ENCODE measurements around the gene ZFPM1.

Gene ZFPM1

DNA sequence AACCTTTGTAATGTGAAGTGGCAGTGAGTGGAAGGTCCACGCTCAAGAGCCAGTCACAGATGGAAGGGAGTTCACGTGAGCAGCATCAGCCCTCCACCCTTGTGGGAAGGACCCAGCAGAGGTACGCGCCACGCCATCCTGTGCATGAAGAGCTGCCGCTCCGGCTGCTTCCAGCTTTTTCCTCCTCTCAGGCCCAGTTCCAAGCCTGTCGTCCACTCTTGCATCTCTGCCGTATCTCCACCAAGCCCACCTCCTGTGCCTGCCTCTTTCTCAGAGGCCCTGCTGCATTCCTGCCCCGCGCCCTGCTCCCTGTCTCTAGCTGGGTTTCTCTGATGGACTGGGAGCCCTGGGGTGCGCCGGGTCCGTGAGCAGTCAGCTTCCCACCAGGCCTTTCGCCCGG lies 127.3 kb downstream of the ZFPM1 start:
- DNase-seq (ENCODE audit: extremely low spot score) = no peak
- TF ChIP-seq, protein P1, sequence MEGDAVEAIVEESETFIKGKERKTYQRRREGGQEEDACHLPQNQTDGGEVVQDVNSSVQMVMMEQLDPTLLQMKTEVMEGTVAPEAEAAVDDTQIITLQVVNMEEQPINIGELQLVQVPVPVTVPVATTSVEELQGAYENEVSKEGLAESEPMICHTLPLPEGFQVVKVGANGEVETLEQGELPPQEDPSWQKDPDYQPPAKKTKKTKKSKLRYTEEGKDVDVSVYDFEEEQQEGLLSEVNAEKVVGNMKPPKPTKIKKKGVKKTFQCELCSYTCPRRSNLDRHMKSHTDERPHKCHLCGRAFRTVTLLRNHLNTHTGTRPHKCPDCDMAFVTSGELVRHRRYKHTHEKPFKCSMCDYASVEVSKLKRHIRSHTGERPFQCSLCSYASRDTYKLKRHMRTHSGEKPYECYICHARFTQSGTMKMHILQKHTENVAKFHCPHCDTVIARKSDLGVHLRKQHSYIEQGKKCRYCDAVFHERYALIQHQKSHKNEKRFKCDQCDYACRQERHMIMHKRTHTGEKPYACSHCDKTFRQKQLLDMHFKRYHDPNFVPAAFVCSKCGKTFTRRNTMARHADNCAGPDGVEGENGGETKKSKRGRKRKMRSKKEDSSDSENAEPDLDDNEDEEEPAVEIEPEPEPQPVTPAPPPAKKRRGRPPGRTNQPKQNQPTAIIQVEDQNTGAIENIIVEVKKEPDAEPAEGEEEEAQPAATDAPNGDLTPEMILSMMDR (IDR thresholded peaks at IDR 0.05; ENCODE audit: control extremely low read depth, extremely low read depth, low read depth, missing control alignments) = no peak
- POLR2A ChIA-PET = no interaction called here
- CTCF ChIA-PET = no interaction called here

DNA sequence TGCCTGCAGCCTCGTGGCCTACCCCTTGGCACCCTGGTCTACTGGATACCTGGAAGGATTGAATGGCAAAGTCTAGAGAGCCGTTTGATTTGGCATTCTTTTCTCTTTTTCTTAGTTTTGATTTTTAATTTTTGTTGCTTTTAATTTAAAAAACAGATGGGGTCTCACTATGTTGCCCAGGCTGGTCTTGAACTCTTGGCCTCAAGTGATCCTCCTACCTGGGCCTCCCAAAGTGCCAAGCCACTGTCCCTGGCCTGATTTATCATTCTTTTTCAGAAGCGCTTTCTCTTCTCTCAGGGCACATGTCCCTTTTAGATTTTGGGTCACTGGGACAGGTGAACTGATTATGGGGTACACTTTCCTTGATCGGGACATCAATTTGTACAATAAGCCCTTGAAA lies 128.0 kb downstream of the ZFPM1 start:
- TF ChIP-seq, protein P1 (IDR thresholded peaks at IDR 0.05; ENCODE audit: control extremely low read depth, extremely low read depth, low read depth, missing control alignments) = no peak
- CTCF ChIA-PET = no interaction called here
- POLR2A ChIA-PET = interaction anchor here (1.8 kb wide), 1 partner anchor 11 kb away, joined by 9 read pairs; the partner anchor contains the start of gene ZC3H18
- DNase-seq (ENCODE audit: extremely low spot score) = no peak

DNA sequence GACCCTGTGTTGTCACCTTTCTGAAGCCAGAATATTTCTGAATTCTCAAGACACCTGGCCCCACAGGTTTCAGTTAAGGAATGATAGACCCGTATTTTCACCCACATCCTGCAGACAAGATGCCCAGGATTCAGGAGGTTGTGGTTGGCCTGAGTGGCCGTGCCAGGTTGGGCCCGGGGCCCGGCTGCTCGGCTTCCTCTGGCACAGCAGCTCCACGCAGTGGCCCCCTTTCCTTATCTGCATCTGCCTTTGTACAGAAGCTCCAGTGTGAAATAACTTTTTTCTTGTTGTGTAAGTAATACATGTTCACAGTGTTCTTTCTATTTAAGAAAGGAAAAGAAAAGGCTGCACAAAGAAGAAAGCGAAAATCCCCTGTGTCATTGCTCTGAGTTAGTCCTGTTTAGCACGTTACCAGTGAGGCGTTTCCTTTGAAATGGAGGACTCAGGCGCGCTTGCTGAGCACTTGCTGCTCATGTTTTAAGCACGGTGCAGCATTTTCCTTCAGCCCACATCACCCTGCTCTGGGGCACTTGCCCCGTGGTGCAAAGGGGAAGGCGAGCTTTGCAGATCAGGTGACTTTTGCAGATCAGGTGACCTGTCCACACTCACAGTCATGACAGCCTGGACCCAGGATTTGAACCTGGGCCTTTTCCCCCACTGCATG lies 130.0 kb downstream of the ZFPM1 start:
- TF ChIP-seq, protein P1 (IDR thresholded peaks at IDR 0.05; ENCODE audit: control extremely low read depth, extremely low read depth, low read depth, missing control alignments) = no peak
- CTCF ChIA-PET = interaction anchor here (1.3 kb wide), 2 partner anchors 11 to 37 kb away, joined by 3 to 5 read pairs; no protein-coding TSS in a partner anchor
- no peak for DNase-seq (ENCODE audit: extremely low spot score)
- POLR2A ChIA-PET = interaction anchor here (1.8 kb wide), 1 partner anchor 13 kb away, joined by 9 read pairs; the partner anchor contains the start of gene ZC3H18

DNA sequence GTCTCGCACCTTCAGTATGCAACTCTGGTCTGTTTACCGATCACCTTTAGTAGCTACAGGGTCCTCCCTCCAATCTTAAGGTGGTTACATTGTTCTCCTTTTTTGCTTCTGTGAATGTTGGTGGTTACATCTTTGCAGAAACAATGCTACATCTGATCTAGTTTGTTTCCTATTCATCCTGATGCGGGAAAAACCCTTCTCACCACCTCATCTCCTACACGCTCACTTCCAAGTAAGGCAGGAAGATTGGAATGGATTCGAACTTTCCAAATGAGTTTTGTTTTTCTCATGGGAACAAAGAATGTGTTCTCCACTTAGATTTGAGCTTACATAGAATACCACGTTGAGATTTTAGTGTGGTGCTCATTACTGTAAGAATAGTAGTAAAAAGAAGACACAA lies 131.6 kb downstream of the ZFPM1 start:
- CTCF ChIA-PET = no interaction called here
- DNase-seq (ENCODE audit: extremely low spot score) = no peak
- POLR2A ChIA-PET = no interaction called here
- TF ChIP-seq, protein P1 (IDR thresholded peaks at IDR 0.05; ENCODE audit: control extremely low read depth, extremely low read depth, low read depth, missing control alignments) = no peak

DNA sequence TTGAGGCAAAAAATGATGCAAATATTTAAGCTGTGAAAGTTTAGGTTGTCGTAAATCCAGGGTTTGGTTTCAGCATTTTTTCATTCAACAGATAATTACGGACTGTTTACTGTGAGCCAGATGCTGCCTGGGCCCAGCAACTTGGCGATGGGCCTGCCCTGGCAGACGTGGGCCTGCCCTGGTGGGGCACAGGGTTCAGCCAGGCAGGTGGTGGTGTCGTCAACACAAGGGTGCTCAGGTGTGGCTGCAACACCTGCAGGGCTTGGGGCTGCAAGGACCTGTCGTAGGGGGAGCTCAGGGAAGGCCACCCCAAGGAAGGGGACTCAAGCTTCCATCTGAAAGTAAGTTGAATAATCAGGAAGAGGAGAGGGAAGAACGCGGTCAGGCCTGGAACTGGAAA lies 132.2 kb downstream of the ZFPM1 start:
- POLR2A ChIA-PET = no interaction called here
- TF ChIP-seq, protein P1 (IDR thresholded peaks at IDR 0.05; ENCODE audit: control extremely low read depth, extremely low read depth, low read depth, missing control alignments) = no peak
- CTCF ChIA-PET = no interaction called here
- no peak for DNase-seq (ENCODE audit: extremely low spot score)

DNA sequence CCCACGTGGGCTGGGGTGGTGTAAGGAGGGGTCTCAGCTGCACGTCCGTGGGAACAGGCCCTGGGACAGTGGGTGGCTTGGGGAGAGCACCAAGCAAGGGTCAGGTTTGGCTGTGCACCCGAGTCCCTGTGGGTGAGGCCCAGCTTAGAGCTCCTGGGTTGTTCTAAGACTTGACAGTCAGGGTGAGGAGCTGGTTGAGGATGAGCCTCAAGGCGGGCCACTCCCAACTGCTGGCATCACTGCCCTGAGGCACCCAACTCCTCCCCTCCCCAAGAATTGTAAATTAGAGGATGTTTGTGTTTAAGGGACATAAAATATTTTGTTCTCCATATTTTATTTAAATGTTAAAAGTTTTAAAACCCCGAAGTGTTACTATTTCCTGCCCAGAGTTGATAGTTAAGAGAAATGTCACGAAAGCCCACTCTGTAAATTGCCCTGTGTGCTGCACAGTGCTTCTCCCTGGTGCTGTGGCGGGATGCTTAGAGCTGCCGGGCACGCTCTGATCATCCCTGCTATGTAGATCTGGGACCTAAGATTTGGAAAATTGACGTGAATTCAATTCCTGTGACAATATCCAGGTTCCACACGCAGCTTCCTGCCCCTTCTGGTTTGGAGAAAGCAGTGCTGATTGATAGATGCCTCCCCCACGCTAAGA lies 133.0 kb downstream of the ZFPM1 start:
- DNase-seq (ENCODE audit: extremely low spot score) = no peak
- TF ChIP-seq, protein P1 (IDR thresholded peaks at IDR 0.05; ENCODE audit: control extremely low read depth, extremely low read depth, low read depth, missing control alignments) = no peak
- CTCF ChIA-PET = no interaction called here
- POLR2A ChIA-PET = no interaction called here
